HepG2 (cell line): ENCODE measurements around the gene PRR35. TPM values are rescaled to one million over a fixed set of nuclear protein-coding genes. Genes with fewer than 3 reads are reported as not detected.

Experiments
- GATAD1 ChIP-seq: IDR thresholded peaks from 2 replicates; pipeline ENCODE4 v1.6.1; 2016; ENCODE audit warnings: missing genetic modification reagents, missing compliant biosample characterization
- IRF2 ChIP-seq: IDR thresholded peaks from 2 replicates; pipeline ENCODE4 v1.6.1; 2018; ENCODE audit warnings: missing genetic modification reagents, missing compliant biosample characterization
- KLF11 ChIP-seq: IDR thresholded peaks from 2 replicates; pipeline ENCODE4 v1.6.1; 2016; ENCODE audit warnings: missing compliant biosample characterization
- KMT2B ChIP-seq: IDR thresholded peaks from 2 replicates; pipeline ENCODE4 v1.6.1; 2016; ENCODE audit warnings: missing genetic modification reagents, missing compliant biosample characterization
- LCORL ChIP-seq, 2 experiments: fragments of 450-650 bp in 1 of 2; sonication (generic) in 1 of 2; formaldehyde crosslinking in 1 of 2; IDR thresholded peaks; 2 replicates each; pipeline versions ENCODE4 v1.5.0 to v1.6.1; 2017 to 2020; ENCODE audit warnings: antibody characterized with exemption in 1 of 2, missing genetic modification reagents in 1 of 2
- MIER2 ChIP-seq: IDR thresholded peaks from 2 replicates; pipeline ENCODE4 v1.6.1; 2016; ENCODE audit warnings: missing biosample characterization, missing genetic modification reagents
- MXI1 ChIP-seq: IDR thresholded peaks from 3 replicates; pipeline ENCODE4 v1.6.1; 2012; ENCODE audit warnings: low read depth, low read length, inconsistent platforms, borderline replicate concordance
- RBM22 ChIP-seq: fragments of 200-400 bp; formaldehyde crosslinking; optimal IDR thresholded peaks from 2 replicates; pipeline ENCODE3; 2017; ENCODE audit warnings: mild to moderate bottlenecking, low read length, moderate library complexity
- SAP130 ChIP-seq: IDR thresholded peaks from 2 replicates; pipeline ENCODE4 v1.6.1; 2016; ENCODE audit warnings: low read depth
- SIX4 ChIP-seq: sonication (generic); formaldehyde crosslinking; IDR thresholded peaks from 2 replicates; pipeline ENCODE4 v1.4.0; 2020; ENCODE audit warnings: missing genetic modification reagents
- SP140L ChIP-seq: sonication (generic); formaldehyde crosslinking; IDR thresholded peaks from 2 replicates; pipeline ENCODE4 v1.4.0; 2020; ENCODE audit warnings: missing genetic modification reagents, borderline replicate concordance
- SPEN ChIP-seq: sonication (generic); formaldehyde crosslinking; IDR thresholded peaks from 2 replicates; pipeline ENCODE4 v1.5.1; 2020; ENCODE audit warnings: low read depth, mild to moderate bottlenecking, missing genetic modification reagents
- TAF1 ChIP-seq: sonication (generic); formaldehyde crosslinking; IDR thresholded peaks from 2 replicates; pipeline ENCODE4 v1.4.0; 2020; ENCODE audit warnings: missing genetic modification reagents
- ZBTB14 ChIP-seq: sonication (generic); formaldehyde crosslinking; IDR thresholded peaks from 2 replicates; pipeline ENCODE4 v1.4.0; 2020; ENCODE audit warnings: missing genetic modification reagents
- ZNF441 ChIP-seq: sonication (generic); formaldehyde crosslinking; IDR thresholded peaks from 2 replicates; pipeline ENCODE4 v1.7.0; 2021; ENCODE audit warnings: missing genetic modification reagents, borderline replicate concordance
- ZNF510 ChIP-seq: sonication (generic); formaldehyde crosslinking; IDR thresholded peaks from 2 replicates; pipeline ENCODE4 v1.4.0; 2020; ENCODE audit warnings: low read depth, mild to moderate bottlenecking, missing genetic modification reagents
- ZNF646 ChIP-seq: sonication (generic); formaldehyde crosslinking; IDR thresholded peaks from 2 replicates; pipeline ENCODE4 v1.9.0; 2021; ENCODE audit warnings: mild to moderate bottlenecking, missing genetic modification reagents
- ZNF660 ChIP-seq: sonication (generic); formaldehyde crosslinking; IDR thresholded peaks from 2 replicates; pipeline ENCODE4 v1.5.1; 2020; ENCODE audit warnings: mild to moderate bottlenecking, low read depth, missing genetic modification reagents, borderline replicate concordance
- ZNF720 ChIP-seq: sonication (generic); formaldehyde crosslinking; IDR thresholded peaks from 2 replicates; pipeline ENCODE4 v1.4.0; 2020; ENCODE audit warnings: missing genetic modification reagents
- ZNF776 ChIP-seq: sonication (generic); formaldehyde crosslinking; IDR thresholded peaks from 2 replicates; pipeline ENCODE4 v1.4.0; 2020; ENCODE audit warnings: mild to moderate bottlenecking, missing genetic modification reagents
- ZNF792 ChIP-seq: IDR thresholded peaks from 2 replicates; pipeline ENCODE4 v1.6.1; 2016
- polyA plus RNA-seq, 8 experiments: library from polyadenylated mRNA; depleted of rRNA in 3 of 8; stranded (reverse) in 7 of 8; unstranded in 1 of 8; fragments of >200 nt; fragmentation: Illumina TruSeq in 4 of 8; extraction: Trizol in 4 of 8; gene quantifications; 2 replicates each; pipeline versions ENCODE4 v1.2.1 to v1.2.3, GENCODE V29; 2011 to 2016; ENCODE audit warnings: low read depth in 4 of 8, missing spikeins in 1 of 8, mixed read lengths in 1 of 8; ENCODE audit not compliant: insufficient read depth in 1 of 8
- total RNA-seq, 5 experiments: library from RNA; depleted of rRNA; stranded (reverse); fragments of >200 nt; fragmentation: Illumina TruSeq; extraction: Trizol; gene quantifications; 2 replicates each; pipeline ENCODE4 v1.2.3, GENCODE V29; 2016; ENCODE audit warnings: low read depth in 1 of 5

The PRR35 gene
- total and polyA plus RNA-seq, 2 of the 13 experiments (the other 11 are each of a cell fraction or from before 2014, with no cell fraction given): 0.07 to 0.16 TPM

- TF ChIP-seq ZNF646 (no peak), MIER2 (CRISPR knock-in tag) (no peak), ZNF720 (CRISPR knock-in tag) (no peak), LCORL (IDR thresholded peaks at IDR 0.05) (no peak), LCORL (CRISPR knock-in tag; IDR thresholded peaks at IDR 0.05) (0 out of 2 replicates have a peak, but pooled peaks have one; percentile 27), SIX4 (CRISPR knock-in tag) (0 out of 2 replicates have a peak, but pooled peaks have one; percentile 23), ZBTB14 (CRISPR knock-in tag) (0 out of 2 replicates have a peak, but pooled peaks have one; percentile 8), ZNF660 (no peak), ZNF441 (CRISPR knock-in tag) (0 out of 2 replicates have a peak, but pooled peaks have one; percentile 28), RBM22 (no peak), KLF11 (CRISPR knock-in tag) (no peak), ZNF510 (CRISPR knock-in tag) (peak; percentile 60; the same call in 1 of the 2 replicates), MXI1 (peak; percentile 75; the same call in 1 of the 3 replicates), SAP130 (CRISPR knock-in tag) (peak; percentile 79), KMT2B (CRISPR knock-in tag) (peak; percentile 87), TAF1 (peak; percentile 81), ZNF792 (no peak; the same call in 1 of the 2 replicates), SPEN (peak; percentile 43; the same call in 1 of the 2 replicates), IRF2 (CRISPR knock-in tag) (0 out of 2 replicates have a peak, but pooled peaks have one; percentile 12), ZNF776 (CRISPR knock-in tag) (peak; percentile 89), GATAD1 (CRISPR knock-in tag) (peak; percentile 83), SP140L (CRISPR knock-in tag) (no peak)
Observed at GRCh38 chr16:588889-589657, 28.9 kb downstream of the PRR35 start (continued).
